GM19395 (cell line): ENCODE measurements around the gene HS2ST1.
"Not testable (repeated sequence)": the region's sequence is repeated elsewhere in the genome, so short reads cannot be mapped to it uniquely, and the experiment has no call there.

Experiments used
- ATAC-seq: cut with Tn5 transposase; IDR thresholded peaks from one replicate; pipeline ENCODE4 v1.9.1; 2021; ENCODE audit warnings: mild to moderate bottlenecking, moderate library complexity; ENCODE audit not compliant: unreplicated experiment

HS2ST1 gene

GRCh38 chr1:86914601-86914997 lies at the start of gene HS2ST1:
Gene HS2ST1, plus strand, starts transcription at chr1:86914635.
- no peak for ATAC-seq

DNA sequence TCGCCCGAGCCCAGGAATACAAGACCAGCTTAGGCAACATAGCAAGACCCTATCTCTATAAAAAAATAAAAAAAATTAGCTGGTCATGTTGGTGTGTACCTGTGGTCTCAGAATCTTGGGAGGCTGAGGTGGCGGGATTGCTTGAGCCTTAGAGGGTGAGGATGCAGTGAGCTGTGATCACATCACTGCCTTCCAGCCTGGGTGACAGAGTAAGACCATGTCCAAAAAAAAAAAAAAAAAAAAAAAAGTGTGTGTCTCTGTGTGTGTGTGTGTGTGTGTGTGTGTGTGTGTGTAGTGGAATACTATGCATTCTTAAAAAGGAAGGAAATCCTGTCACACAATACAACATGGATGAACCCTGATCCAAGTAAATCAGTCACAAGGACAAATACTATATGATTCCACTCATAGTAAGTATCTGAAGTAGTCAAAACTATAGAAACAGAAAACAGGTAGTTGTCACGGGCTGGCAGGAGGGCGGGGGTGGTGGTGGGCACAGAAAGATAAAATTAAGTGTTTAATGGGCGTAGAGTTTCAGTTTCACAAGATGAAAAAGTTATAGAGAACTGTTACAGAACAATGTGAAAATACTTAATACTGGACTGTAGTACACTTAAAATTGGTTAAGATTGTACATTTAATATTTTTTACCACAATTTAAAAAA lies 48.3 kb upstream of the HS2ST1 start:
- no peak for ATAC-seq

DNA sequence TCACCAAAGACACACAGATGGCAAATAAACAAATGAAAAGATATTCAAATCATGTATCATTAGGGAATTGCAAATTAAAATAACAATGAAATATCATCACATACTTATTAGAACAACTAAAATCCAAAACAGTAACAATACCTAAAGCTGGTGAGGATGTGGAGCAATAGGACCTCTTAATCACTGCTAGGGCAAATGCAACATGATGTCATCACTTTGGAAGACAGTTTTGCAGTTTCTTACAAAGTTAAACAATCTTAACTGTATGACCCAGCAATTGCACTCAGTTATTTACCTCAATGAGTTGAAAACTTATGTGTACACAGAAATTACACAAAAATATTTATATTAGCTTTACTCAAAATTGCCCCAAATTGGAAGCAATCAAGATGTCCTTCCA lies 47.8 kb upstream of the HS2ST1 start:
- ATAC-seq, result no peak

- not testable (repeated sequence) for ATAC-seq
Measured at GRCh38 chr1:86867278-86867677, 47.2 kb upstream of the HS2ST1 start.

DNA sequence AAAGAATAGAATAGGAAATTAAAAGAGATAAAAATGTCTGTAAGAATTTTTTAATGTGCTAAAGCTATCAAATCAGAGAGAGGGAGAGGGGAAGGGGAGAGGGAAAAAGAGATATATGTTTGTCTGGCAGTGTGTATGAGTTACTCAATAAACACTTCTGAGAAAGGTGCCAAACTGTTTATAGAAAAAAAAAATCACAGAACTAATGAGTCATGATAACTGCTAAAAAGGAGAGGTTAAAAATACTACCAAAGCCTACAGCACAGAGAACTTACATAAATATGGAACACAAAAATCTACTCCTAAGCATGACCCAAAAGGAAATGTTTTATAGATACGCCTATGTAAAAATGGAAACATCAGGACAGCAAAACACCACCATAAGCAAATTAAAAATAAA lies 46.0 kb upstream of the HS2ST1 start:
- no peak for ATAC-seq

- ATAC-seq, result no peak
Measured at GRCh38 chr1:86871001-86871400, 43.4 kb upstream of the HS2ST1 start.

GRCh38 chr1:86872086-86872485 lies 42.3 kb upstream of the HS2ST1 start:
- no peak for ATAC-seq

DNA sequence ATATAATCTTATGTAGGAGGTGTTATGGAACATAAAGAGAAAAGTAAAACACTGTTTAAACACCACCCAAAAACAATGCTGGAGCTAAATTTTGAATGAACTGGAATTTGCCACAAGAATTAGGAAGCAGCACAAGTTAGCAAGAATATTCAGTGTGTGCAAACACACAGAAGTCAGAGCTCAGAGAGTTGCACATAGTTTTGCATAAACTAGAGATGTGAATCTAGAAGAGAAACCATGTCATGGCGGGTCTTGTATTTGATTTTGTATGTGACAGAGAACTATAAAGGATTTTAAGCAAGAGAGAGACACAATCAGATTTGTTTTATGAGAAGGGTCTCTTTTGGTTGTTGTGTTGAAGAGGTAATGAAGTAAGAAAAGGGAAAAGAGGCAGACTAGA lies 38.7 kb upstream of the HS2ST1 start:
- ATAC-seq, result no peak

- peak; percentile 83 for ATAC-seq
Measured at GRCh38 chr1:86887479-86888162, 26.8 kb upstream of the HS2ST1 start.

GRCh38 chr1:86888327-86888726 lies 26.1 kb upstream of the HS2ST1 start:
- no peak for ATAC-seq

DNA sequence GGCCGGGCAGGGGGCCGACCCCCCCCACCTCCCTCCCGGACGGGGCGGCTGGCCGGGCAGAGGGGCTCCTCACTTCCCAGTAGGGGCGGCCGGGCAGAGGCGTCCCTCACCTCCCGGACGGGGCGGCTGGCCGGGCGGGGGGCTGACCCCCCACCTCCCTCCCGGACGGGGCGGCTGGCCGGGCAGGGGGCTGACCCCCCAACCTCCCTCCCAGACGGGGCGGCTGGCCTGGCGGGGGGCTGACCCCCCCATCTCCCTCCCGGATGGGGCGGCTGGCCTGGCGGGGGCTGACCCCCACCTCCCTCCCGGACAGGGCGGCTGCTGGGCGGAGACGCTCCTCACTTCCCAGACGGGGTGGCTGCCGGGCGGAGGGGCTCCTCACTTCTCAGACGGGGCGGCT lies 15.0 kb upstream of the HS2ST1 start:
- ATAC-seq, result not testable (repeated sequence)

GRCh38 chr1:86905875-86906274 lies 8.6 kb upstream of the HS2ST1 start:
- no peak for ATAC-seq

- no peak for ATAC-seq
Measured at GRCh38 chr1:86906419-86906818, 8.0 kb upstream of the HS2ST1 start.

DNA sequence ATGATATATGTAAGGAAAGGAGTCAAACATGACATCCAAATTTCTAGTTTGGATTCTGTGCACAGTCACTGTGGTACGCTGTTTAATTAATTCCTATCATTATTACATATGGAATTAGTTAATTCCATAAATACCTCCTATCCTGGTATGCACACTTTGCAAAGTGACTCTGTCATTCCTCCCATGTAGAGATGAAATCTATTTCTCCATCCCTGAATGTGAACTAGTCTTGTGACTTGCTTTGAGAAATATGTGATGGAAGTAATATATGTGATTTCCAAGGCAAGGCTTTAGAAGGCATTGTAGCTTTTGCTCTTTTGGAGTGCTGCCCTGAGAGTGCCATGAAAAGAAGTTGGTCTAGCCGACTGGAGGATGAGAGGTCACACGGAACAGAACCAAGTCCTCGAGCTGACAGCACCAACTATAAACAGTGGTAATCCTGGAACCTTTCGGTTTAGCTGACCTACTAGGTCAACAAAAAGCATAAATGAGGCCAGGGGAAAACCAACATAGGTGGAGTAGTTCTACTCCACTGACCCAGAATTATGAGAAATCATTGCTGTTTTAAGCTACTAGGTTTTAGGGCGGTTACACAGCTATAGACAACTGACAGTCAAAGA lies 2.0 kb upstream of the HS2ST1 start:
- ATAC-seq, result no peak

- peak; percentile 29 for ATAC-seq
Measured at GRCh38 chr1:86913399-86913895, 988 bp upstream of the HS2ST1 start.

DNA sequence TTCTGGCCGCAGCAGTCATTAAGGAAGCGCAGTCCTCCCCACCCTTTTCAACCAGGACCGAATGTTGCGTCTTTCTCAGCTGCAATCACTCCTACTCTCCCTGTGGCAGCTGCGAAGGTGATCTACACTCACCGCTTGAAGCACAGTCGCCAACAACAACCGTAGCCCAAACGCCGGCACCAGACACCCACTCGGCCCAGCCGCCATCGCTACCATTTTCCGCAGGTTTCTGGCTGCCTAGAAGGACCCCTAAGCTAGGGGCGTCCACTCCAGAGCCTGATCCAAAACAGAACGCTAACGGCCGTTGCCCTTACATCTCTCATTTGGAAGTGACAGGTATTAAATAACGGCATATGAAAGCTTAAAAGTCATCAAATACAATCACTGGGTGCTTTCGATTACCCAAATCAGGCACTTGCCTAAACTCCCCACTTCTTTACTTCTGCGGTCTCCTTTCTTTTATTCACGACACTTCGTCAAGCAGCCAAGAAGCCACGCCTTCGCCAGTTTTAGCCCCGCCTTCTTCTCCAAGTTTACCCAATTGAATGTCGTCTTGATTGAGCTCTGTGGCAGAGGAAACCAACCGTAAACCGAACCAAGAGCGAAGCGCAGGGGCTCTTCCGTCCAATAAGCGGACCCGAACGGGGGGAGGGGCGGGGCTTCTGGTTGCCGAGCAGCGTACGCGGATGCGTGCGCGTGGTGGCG lies 387 bp upstream of the HS2ST1 start, which contains the start of gene SELENOF:
Gene SELENOF, minus strand, starts transcription at position 231 of the 705 bp plus-strand sequence. Its CDS starts 15 bp downstream, at position 216.
- ATAC-seq, result peak; percentile 83

- peak; percentile 29 for ATAC-seq
Measured at GRCh38 chr1:86914998-86915736, 732 bp downstream of the HS2ST1 start.

GRCh38 chr1:86915737-86916235 lies 1.4 kb downstream of the HS2ST1 start:
- no peak for ATAC-seq

GRCh38 chr1:86916752-86917151 lies 2.3 kb downstream of the HS2ST1 start:
- ATAC-seq, result no peak

GRCh38 chr1:86922445-86922844 lies 8.0 kb downstream of the HS2ST1 start:
- no peak for ATAC-seq
